HuH-7.5 (cell line): ENCODE results near the gene KNG1.
A peak's percentile ranks its signal among the peaks of the same experiment; 100 is the strongest.

Source experiments
- DNase-seq: peaks from one replicate; pipeline ENCODE4 v3.0.0; 2011; ENCODE audit warnings: low spot score

KNG1 gene

DNA sequence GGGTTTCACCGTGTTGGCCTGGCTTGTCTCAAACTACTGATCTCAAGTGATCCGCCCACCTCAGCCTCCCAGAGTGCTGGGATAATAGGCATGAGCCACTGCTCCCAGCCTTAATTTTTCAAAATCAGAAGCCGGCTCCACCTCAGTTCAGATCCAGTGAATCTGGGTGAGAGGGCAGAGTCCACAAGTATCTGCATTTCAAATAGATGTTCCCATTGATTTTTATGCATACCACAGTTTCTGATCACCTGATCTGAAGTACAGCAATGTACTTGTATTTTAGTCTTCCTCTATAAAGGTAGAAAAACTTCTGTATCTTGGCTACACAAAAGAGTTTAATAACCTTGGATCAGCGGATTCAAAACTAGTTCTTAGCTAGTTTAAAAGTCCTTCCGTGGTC lies 62.0 kb downstream of the KNG1 start:
- DNase-seq = no peak

DNA sequence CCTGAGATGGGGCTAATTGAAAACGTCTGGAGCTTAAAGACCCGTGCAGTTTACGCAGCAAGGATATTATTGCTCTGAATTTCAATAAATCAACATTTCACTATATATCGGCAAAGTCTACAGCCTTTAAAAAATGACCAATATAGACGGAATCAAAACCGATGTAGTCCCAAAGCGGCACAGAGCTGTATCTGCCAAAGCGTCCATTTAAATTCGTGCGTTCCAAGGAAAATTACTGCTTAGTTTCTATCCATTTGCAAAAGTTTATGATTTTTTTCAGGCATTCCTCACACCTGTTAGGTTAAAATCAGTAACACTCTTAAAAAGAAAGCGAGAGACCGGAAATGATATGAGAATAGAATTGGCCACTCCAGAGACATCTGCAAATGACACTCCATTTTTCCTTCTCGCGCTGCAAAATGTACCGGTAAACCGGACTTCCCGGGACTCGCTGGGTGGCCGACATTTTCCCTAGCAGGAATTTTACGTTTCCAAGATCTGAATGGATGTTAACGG lies 65.4 kb downstream of the KNG1 start:
- DNase-seq = no peak

DNA sequence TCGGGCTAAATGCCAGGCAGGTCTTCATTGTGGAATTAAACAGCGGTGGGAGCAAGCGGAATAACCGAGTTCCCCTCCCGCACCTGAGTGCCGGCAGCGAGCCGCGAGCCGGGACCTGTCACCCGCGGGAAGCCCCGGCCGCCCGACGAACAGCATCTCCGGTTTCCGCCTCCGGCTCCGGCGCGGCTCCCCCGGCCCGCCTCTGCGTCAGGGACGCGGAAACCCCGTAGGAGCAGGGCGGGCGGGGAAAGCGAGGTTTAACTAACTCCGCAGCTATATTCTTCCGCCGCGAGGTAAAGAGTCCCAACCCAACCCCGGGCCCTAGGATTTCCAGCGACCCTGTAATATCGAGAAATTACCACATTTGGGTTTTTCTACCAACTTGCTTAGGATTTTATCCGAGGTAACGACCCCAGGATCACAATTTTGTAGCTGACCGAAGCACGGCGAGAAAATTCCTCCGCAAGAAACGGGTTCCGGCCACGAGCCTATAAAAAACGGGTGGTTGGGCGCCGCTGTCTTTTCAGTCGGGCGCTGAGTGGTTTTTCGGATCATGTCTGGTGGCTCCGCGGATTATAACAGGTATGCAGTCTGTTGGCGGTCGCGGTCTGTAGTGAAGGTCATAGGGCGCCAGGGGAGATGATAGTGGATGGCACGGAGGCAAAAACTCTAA lies 66.0 kb downstream of the KNG1 start, which contains the start of gene EIF4A2:
Gene EIF4A2, plus strand, starts transcription at position 520 of the 673 bp plus-strand sequence. Its CDS starts 34 bp downstream, at position 554.
- DNase-seq = peak; percentile 76

DNA sequence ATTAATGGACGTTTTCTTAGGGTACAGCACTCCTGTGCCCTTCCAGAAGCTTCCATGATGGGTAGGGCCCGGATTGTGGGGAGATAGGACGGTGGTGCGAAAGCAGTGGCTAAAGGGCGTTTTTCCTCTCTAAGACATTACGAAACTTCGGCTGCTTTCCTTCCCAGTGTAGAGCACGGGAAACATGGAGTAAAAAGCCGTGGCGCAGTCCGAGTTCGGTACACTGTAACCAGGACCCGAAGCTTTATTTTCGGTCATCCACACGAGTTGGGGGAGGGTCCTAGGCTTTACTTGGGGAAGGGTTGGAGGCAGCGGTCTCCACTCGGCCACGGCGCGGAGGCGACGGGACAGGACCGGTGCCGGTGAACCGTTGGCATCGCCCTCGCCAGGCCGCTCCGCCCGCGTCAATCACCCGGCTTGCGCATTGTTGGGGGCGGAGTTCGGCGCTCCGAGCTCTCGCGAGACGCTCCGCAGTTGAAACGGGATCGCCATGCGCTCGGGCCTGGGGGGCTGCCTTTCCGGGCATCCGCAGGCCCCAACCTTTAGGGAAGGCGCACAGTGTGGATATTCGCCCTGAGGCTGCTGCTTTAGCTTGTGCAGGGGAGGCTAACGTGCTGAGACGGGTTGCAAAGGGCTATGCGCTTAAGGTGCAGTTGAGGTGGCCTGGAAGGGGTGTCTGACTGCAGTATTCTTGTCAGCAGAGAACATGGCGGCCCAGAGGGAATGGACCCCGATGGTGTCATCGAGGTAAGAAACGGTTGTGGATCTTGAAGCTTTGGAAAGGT lies 66.8 kb downstream of the KNG1 start:
- no peak for DNase-seq

DNA sequence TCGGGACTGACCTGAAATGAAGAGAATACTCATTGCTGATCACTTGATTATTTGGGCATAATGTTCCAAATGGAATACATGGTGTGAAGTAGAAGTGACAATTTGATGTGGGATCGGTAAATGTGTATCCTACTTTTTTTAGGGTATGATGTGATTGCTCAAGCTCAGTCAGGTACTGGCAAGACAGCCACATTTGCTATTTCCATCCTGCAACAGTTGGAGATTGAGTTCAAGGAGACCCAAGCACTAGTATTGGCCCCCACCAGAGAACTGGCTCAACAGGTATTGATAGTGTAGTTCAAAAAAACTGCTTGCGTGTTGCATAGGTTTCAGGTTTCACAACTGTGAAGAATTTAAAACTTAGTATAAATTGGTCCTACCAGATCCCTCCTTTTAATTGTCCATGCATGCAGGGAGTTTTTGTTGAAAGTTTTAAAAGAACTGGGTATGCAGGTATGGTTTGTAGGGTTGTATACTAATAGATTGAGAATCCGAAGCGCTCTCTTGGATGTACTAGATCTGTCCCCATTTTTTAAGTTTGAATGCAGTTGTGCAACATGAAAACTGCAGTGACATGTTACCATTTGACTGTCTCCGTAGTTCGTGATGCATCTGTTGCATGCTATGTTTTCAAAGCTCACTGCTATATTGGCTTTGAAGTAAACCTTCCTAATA lies 67.8 kb downstream of the KNG1 start:
- no peak for DNase-seq

DNA sequence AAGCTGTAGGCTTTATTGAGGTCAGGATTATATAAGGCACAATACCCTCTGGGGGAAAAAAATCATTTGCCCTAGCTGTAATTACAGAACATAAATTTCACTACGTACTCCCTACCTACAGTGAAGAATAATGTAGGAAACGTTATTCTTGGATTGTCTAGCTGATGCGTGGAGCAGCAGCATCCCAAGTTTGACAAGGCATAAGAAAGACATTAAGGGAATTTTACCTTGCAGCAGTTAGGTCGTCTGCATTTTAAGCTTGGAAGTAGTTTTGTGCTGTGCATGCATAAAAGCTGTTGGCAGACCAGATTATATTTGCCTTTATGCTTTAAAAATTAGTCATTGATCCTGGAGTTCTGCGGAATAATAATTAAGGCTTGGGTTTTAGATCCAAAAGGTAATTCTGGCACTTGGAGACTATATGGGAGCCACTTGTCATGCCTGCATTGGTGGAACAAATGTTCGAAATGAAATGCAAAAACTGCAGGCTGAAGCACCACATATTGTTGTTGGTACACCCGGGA lies 68.4 kb downstream of the KNG1 start:
- DNase-seq = no peak

DNA sequence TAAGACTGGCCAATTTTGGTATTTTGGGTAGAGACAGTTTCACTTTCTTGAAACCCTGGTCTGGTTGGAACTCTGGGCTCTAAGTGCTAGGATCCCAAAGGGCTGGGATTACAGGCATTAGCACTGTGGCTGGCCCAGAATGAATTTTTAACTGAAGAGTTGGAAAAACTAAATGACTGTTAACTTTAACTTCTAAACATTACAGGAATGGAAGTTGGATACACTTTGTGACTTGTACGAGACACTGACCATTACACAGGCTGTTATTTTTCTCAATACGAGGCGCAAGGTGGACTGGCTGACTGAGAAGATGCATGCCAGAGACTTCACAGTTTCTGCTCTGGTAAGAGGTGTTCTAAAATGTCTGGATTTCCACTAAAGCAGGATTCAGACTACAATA lies 69.8 kb downstream of the KNG1 start:
- DNase-seq = no peak

DNA sequence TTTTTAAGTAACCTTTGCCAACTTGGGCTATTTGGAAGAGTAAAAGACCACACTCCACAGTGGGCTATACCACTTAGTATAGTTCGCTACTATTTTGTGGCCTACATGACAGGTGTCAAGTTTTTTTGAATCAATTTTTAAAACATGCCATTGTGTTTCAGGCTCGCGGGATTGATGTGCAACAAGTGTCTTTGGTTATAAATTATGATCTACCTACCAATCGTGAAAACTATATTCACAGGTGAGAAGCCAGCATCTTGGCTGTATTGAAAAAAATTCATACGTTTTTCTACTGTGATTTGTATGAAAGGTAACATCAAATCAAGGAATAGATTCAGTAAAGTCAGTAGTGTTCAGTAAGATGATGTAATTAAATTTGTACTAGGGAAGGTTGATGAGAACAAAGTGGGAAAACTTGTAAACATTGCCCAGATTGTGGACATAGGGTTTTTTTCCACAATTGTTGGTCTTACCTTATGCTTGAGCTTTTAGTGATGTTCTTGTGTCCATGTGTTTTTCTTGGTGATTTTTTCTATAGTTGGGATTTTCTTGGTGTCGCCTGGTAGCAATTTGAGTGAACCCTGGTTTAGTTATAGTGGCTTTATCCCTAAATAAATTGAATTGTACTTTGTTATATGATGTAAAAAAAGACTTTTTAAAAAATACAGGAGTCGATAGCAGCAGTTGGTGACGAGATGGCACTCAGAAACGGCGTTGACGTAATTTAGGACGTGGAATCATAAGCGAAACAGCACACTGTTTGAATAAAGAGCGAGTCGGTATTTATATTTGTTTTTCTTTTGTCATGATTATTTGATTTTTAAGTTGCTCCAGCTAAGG lies 70.7 kb downstream of the KNG1 start:
- no peak for DNase-seq

DNA sequence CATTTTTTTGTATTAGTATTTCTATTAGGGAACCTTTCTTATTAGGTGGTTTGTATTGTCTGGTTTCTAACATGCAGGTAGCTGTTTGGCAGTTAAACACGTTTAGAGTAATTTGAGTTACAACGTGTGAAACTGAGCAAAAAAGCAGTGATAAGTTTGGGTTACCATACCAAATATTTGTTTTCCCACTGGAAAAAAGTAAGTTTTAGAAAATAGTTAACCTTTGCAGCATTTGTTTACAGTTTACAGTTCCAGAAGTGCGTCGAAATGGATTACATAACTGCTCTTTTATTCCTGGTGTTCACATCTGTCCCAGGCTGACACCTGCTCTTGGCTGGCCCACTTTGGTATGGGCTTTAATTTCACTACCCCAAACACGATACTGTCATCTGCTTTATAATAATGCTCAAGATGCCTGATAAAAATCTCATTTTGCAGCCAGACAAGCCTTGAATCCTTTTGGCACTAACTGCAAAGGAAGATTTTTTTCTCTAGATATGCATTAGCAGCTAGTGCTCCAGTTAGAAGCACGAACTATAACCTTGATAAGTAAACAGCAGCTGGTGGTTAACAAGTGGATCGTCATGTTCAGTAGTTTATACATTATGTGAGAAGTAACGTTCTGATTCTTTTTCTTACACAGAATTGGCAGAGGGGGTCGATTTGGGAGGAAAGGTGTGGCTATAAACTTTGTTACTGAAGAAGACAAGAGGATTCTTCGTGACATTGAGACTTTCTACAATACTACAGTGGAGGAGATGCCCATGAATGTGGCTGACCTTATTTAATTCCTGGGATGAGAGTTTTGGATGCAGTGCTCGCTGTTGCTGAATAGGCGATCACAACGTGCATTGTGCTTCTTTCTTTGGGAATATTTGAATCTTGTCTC lies 71.6 kb downstream of the KNG1 start:
- no peak for DNase-seq

DNA sequence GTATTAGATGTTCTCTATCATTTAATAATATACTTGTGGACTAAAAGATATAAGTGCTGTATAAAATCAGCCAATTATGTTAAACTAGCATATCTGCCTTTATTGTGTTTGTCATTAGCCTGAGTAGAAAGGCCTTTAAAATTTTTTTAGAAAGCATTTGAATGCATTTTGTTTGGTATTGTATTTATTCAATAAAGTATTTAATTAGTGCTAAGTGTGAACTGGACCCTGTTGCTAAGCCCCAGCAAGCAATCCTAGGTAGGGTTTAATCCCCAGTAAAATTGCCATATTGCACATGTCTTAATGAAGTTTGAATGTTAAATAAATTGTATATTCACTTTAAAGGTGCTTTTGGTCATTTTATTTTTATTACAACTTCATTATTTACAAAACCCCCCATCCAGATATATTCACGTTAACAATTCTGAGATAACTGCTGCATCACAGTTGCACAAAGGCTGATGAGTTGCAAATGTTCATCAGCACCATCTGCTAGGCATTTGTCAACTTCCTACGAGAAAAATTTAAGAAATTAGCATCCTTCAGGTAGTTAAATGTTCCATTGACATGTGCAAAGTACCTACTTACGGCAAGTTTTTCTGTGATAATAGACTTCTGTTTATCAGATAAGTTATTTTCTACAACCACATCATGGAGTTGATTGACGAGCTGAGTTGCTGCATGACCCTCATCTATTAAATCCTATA lies 72.5 kb downstream of the KNG1 start:
- DNase-seq = no peak

DNA sequence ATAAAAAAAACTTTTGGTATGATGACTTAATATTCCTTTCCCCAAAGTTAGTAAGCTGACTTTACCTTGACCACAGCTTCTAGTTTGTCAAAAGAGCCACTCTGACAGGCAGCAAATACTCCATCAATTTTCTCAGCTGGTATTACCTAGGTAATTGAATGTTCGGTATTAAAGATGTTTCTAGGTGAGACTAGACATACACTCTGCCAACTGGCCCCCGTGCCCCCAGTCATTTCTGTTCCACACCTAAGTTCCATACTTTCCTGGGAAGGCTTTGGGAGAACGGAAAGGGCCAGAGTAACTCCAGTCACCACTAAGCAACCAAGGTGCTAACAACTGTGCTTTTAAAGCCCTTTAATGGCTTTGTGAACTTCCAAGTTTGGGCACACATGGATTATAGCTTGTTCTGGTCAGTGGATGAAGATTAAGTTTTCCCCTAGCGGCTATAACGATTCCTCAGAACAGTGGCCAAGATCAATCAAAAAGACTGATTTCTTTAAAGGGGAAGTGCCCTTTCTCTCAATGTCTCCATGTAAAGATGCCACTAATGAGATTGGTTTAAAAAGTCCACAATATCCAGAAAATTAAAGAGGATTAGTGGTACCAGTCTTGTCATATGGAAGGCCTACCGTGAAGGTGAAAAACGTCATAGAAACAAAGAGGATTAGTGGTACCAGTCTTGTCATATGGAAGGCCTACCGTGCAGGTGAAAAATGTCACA lies 73.3 kb downstream of the KNG1 start:
- no peak for DNase-seq
